Thoracic aorta (tissue), 2 donors: ENCODE data around the gene STK16. TPM values are rescaled to one million over a fixed set of nuclear protein-coding genes. Genes with fewer than 3 reads are reported as not detected.
"Not testable (repeated sequence)": the region's sequence is repeated elsewhere in the genome, so short reads cannot be mapped to it uniquely, and the experiment has no call there.

Experiments
- ATAC-seq: fragments of 150-250 bp; one replicate; pipeline ENCODE4 v1.8.0; 2017; ENCODE audit warnings: low read depth; ENCODE audit not compliant: insufficient number of reproducible peaks, low FRiP score
- DNase-seq: peaks from one replicate; pipeline ENCODE4 v3.0.0-alpha.2; 2020; ENCODE audit warnings: low spot score
- H3K27ac ChIP-seq, 2 donors: fragments of 200-600 bp; sonication (generic); 1 replicate in 1 of 2; 2 replicates in 1 of 2; pipeline ENCODE4 v1.5.1; 2016; ENCODE audit warnings: mild to moderate bottlenecking in 2 of 2, moderate library complexity in 2 of 2
- H3K27me3 ChIP-seq: fragments of 200-600 bp; sonication (generic); replicated peaks from 2 replicates; pipeline ENCODE4 v1.6.0; 2016; ENCODE audit warnings: mild to moderate bottlenecking; ENCODE audit not compliant: insufficient read depth
- H3K36me3 ChIP-seq: fragments of 200-600 bp; sonication (generic); one replicate; pipeline ENCODE4 v1.5.1; 2016
- H3K4me1 ChIP-seq, 2 donors: fragments of 200-600 bp; sonication (generic); 1 replicate in 1 of 2; 2 replicates in 1 of 2; pipeline versions ENCODE4 v1.5.1 to v1.6.0; 2016; ENCODE audit warnings: low read depth in 2 of 2, mild to moderate bottlenecking in 1 of 2; ENCODE audit not compliant: control insufficient read depth in 1 of 2
- H3K4me3 ChIP-seq: fragments of 200-600 bp; sonication (generic); 2 replicates; pipeline ENCODE4 v1.5.1; 2016; ENCODE audit warnings: mild to moderate bottlenecking
- H3K9me3 ChIP-seq: fragments of 200-600 bp; sonication (generic); 2 replicates; pipeline ENCODE4 v1.5.1; 2016
- CTCF ChIP-seq: fragments of 200-600 bp; sonication (generic); IDR thresholded peaks from one replicate; pipeline ENCODE4 v1.5.1; 2019; ENCODE audit warnings: antibody characterized with exemption
- total RNA-seq, 2 donors: library from RNA; depleted of rRNA; stranded (reverse); fragments of >200 nt; gene quantifications; one replicate each; pipeline versions ENCODE4 v1.1.0 to v1.2.3, GENCODE V29; 2016

STK16 gene
- 10 to 100 TPM; 10.7 to 11.7 TPM for total RNA-seq

GRCh38 chr2:219245148-219245898, at the start of gene STK16, which contains the start of gene GLB1L:
TSS of gene STK16 (plus strand) at chr2:219245479. CDS start at chr2:219246000, 521 bp downstream.
TSS of gene GLB1L (minus strand) at chr2:219245444. CDS start at chr2:219243573, 1,871 bp downstream.
- H3K36me3 ChIP-seq = peaks cover under 1% of the 10 kb centered on the region
- H3K9me3 ChIP-seq = no peaks in the 10 kb centered on the region
- no peaks in the 10 kb centered on the region for H3K27me3 ChIP-seq
- DNase-seq (no peak), ATAC-seq (peak; percentile 71)
- TF ChIP-seq CTCF = no peak
- H3K4me3 ChIP-seq = peak within 1 kb of the TSS; percentile 80
- H3K27ac ChIP-seq = peak within 1 kb of the TSS; percentile 91 to 92
- peaks cover 30 to 54% of the 10 kb centered on the region in 2 donors for H3K4me1 ChIP-seq

GRCh38 chr2:219197388-219197787, 47.9 kb upstream of the STK16 start:
- Histone ChIP-seq H3K4me3 (no peak overlapping the region), H3K27ac (no peak overlapping the region), H3K9me3 (no peaks in the 10 kb centered on the region), H3K27me3 (no peaks in the 10 kb centered on the region), H3K4me1 (no peaks in the 10 kb centered on the region), H3K36me3 (no peaks in the 10 kb centered on the region)
- no peak for ATAC-seq
- DNase-seq = no peak
- TF ChIP-seq CTCF = no peak

GRCh38 chr2:219198974-219199373, 46.3 kb upstream of the STK16 start:
- DNase-seq (no peak), ATAC-seq (no peak)
- H3K27ac ChIP-seq = no peak overlapping the region
- no peaks in the 10 kb centered on the region for H3K4me1 ChIP-seq
- no peaks in the 10 kb centered on the region for H3K9me3 ChIP-seq
- TF ChIP-seq CTCF = no peak
- H3K36me3 ChIP-seq = no peaks in the 10 kb centered on the region
- H3K4me3 ChIP-seq = no peak overlapping the region
- H3K27me3 ChIP-seq = no peaks in the 10 kb centered on the region

- H3K4me1 ChIP-seq = no peaks in the 10 kb centered on the region
- no peak overlapping the region for H3K27ac ChIP-seq
- H3K4me3 ChIP-seq = no peak overlapping the region
- no peaks in the 10 kb centered on the region for H3K36me3 ChIP-seq
- ATAC-seq (no peak), DNase-seq (no peak)
- H3K9me3 ChIP-seq = no peaks in the 10 kb centered on the region
- TF ChIP-seq CTCF = no peak
- no peaks in the 10 kb centered on the region for H3K27me3 ChIP-seq
These were observed 45.6 kb upstream of the STK16 start for GRCh38 chr2:219199470-219200211.

- H3K36me3 ChIP-seq, H3K4me3 ChIP-seq, H3K27me3 ChIP-seq, ATAC-seq, H3K9me3 ChIP-seq, H3K27ac ChIP-seq, H3K4me1 ChIP-seq, DNase-seq: not testable (repeated sequence)
These were observed 44.6 kb upstream of the STK16 start for GRCh38 chr2:219200502-219201326.

- H3K9me3 ChIP-seq, H3K27ac ChIP-seq, H3K36me3 ChIP-seq, H3K4me1 ChIP-seq, H3K27me3 ChIP-seq, H3K4me3 ChIP-seq, ATAC-seq, DNase-seq: not testable (repeated sequence)
These were observed 43.9 kb upstream of the STK16 start for GRCh38 chr2:219201331-219201730.
